GM13976 (cell line): Measurements from ENCODE around the gene PUS10.

Source experiments
- DNase-seq: peaks from one replicate; pipeline ENCODE4 v3.0.0; 2012; ENCODE audit warnings: low spot score
- CTCF ChIP-seq: IDR thresholded peaks from 2 replicates; pipeline ENCODE4 v1.5.1; 2012; ENCODE audit warnings: borderline replicate concordance, mild to moderate bottlenecking; ENCODE audit not compliant: insufficient read depth; ENCODE audit errors: extremely low read depth, missing control alignments, control extremely low read depth
- in situ Hi-C: fragments of 300-500 bp; cut with MboI; formaldehyde crosslinking; loops from one replicate; pipeline ENCODE4 v1.12.0; 2022; ENCODE audit warnings: low sequenced_read_pairs, mixed read lengths, inconsistent platforms; ENCODE audit not compliant: unreplicated experiment

PUS10 gene

GRCh38 chr2:60957643-60958042 lies 60.4 kb downstream of the PUS10 start:
- no peak for DNase-seq
- no peak for TF ChIP-seq CTCF

GRCh38 chr2:60957224-60957623 lies 60.8 kb downstream of the PUS10 start:
- no peak for TF ChIP-seq CTCF
- in situ Hi-C loops, result no loop called here
- DNase-seq, result no peak

More at GRCh38 chr2:60957643-60958042, 60.4 kb downstream of the PUS10 start:
- in situ Hi-C loops, result no loop called here

GRCh38 chr2:60954139-60954538 lies 63.9 kb downstream of the PUS10 start:
- DNase-seq, result peak; percentile 25
- in situ Hi-C loops, result no loop called here
- no peak for TF ChIP-seq CTCF

GRCh38 chr2:60948926-60949579 lies 69.0 kb downstream of the PUS10 start:
- in situ Hi-C loops, result no loop called here
- DNase-seq, result no peak
- no peak for TF ChIP-seq CTCF

GRCh38 chr2:60948161-60948560 lies 69.9 kb downstream of the PUS10 start:
- no peak for TF ChIP-seq CTCF
- in situ Hi-C loops, result no loop called here
- DNase-seq, result no peak

GRCh38 chr2:60947056-60947455 lies 71.0 kb downstream of the PUS10 start:
- in situ Hi-C loops, result no loop called here

More at GRCh38 chr2:60947056-60947455, 71.0 kb downstream of the PUS10 start:
- no peak for DNase-seq
- TF ChIP-seq CTCF, result no peak
